GM19043 (cell line): Measurements from ENCODE around the gene INKA1.
A peak's percentile ranks its signal among the peaks of the same experiment; 100 is the strongest.
"Not testable (repeated sequence)": the region's sequence is repeated elsewhere in the genome, so short reads cannot be mapped to it uniquely, and the experiment has no call there.

Source experiments
- ATAC-seq: cut with Tn5 transposase; IDR thresholded peaks from one replicate; pipeline ENCODE4 v1.9.1; 2021; ENCODE audit warnings: low read depth; ENCODE audit not compliant: unreplicated experiment

INKA1 gene

DNA sequence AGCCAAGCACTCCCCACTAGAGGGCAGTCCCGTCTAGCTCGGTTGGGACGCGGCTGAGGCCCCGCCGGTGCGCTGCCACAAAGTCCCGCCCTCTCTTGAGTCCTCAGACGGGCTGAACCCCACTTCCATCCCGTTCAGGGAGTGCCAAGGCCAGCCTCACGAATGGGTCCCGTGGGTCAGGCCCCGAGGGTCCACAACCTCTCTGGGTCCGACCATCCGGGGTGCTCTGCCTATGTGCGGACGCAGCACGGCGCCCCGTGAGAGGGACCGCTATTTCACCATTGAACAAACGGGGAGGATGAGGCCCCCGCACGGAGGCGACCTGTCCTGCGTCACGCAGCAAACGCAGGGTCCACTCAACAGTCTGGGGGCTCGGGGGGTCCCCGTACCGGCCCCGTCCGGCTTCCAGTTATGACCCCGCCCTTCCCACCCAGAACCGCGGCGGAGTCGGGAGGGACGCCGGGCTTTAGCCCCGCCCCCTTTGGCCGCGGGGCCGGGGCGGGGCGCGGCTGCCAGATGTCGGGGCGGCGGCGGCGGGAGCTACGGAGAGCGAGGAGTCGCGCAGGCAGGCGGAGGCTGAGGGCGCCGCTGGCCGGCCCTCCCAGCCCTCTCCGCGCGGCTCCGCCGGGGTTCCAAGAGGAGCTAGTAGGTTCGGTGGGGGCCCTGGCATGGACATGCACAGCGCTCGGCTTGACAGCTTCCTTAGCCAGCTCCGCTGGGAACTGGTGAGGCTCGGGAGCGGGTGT, at the start of gene INKA1:
Gene INKA1, plus strand, starts transcription at position 543 of the 746 bp plus-strand sequence. Its CDS starts 132 bp downstream, at position 675.
- peak; percentile 50 for ATAC-seq

DNA sequence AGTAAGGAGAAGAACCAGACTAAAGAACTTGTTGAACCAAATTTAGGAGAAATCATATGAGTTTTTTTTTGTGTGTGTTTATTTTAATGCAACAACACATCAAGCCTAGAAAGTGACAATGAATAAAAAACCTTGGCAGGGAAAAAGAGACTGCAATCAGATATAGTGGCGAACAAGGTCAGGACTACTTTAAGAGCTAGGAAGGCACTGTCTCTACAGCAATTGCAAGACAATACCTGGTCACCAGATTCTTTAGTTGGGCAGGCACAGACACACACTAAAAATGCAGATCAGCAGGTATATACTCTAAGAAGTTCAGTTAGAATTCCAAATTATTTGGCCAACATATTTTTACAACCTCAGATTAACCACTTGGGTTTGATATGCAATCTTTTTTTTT, 48.5 kb upstream of the INKA1 start:
- ATAC-seq: no peak

DNA sequence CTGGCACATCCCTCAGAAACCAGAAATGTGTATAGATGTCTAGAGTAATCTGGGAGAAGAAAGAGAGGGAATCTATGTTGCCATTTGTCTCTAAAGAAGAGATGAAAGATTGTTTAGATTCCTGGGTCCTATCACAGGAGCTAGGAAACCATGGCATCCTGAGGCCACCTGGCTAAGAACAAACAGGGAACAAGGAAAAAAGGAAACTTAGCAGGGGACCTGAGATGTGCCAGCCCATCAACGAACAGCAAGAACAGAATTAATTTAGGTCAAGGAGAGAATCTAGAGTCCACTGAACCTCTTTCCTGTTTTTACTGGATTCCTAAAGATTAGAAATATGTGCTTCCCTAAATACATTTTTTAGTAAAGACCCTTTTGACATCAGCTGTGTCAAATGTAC, 47.0 kb upstream of the INKA1 start:
- ATAC-seq: no peak

DNA sequence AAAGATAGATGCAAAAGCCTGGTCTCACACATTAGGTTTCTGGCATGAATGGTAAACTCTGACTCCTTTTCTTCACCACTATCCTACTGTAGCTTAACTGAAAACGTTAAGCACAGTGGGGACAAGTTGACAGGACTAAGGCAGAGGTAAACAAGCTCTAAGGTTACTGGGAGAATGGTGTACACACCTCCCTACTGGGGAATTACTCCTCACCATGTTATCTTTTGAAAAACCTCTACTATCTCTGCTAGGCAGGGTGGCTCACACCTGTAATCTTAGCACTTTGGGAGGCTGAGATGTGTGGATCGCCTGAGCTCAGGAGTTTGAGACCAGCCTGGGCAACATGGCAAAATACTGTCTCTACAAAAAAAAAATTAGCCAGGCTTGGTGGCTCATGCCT, 45.9 kb upstream of the INKA1 start:
- ATAC-seq: no peak

DNA sequence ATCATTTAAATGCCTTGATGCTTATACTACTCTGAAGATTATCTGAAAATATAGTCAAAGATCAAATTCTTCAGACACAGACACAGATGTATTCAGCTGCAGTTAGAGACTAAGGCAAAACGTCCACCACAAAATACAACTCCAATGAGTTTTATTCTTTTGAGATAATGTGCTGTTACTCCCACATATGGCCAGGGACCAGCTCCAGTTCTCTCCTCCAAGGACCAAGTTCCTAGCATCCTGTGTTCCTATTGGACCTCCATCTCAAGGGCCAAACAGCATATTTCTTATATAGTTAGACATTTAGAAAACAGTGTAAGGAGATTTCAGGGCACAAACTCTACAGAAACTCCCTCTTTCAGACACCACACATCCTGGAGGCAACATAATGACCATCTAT, 43.8 kb upstream of the INKA1 start:
- no peak for ATAC-seq

DNA sequence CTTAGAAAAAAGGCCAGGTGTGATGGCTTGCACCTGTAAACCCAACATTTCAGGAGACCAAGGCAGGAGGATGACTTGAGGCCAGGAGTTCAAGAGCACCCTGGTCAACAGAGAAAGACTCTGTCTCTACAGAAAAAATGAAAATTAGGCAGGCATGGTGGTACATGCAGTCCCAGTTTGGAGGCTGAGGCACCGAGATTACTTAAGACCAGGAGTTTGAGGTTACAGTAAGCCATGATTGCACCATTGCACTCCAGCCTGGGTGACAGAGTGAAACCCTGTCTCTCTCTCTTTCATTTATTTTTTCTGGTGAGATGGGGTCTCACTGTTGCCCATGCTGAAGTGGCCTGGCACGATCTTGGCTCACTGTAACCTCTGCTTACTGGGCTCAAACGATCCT, 41.4 kb upstream of the INKA1 start:
- ATAC-seq: no peak

DNA sequence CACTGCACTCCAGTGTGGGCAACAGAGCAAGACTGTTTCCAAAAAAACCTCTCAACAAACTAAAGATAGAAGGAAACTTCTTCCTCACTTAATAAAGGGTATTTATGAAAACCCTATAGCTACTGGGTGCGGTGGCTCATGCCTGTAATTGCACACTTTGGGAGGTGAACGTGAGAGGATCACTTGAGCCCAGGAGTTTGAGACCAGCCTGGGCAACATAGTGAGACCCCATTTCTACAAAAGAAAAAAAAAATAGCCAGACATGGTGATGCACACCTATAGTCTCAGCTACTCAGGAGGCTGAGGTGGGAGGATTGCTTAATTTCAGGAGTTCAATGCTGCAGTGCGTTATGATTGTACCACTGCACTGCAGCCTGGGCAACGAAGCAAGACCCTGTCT, 39.1 kb upstream of the INKA1 start:
- no peak for ATAC-seq

DNA sequence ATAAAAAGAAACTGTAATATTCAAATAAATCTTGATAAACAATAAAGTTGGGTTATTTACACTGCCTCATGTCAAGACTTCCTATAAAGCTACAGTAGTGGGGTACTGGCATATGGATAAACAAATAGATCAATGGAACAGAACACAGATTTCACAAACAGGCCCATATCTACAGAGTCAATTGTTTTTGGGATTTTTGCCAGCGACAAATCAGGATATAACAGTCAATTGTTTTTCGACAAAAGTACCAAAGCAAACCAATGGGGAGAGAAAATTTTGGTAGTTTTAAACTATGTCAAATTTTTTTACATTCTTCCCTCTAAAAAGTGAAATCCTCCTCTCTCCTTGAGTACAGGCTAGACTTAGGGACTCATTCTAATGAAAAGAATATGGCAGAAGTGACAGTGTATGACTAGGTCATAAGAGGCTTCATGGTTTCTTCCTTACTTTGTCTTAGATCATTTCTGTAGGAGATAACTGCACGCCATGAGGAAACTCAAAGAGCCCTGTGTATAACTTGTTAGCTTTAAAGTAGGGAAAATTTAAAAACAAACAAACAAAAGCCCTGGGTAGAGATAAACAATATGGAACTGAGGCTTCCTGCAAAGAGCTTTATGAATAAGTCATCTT, 33.7 kb upstream of the INKA1 start:
- no peak for ATAC-seq

DNA sequence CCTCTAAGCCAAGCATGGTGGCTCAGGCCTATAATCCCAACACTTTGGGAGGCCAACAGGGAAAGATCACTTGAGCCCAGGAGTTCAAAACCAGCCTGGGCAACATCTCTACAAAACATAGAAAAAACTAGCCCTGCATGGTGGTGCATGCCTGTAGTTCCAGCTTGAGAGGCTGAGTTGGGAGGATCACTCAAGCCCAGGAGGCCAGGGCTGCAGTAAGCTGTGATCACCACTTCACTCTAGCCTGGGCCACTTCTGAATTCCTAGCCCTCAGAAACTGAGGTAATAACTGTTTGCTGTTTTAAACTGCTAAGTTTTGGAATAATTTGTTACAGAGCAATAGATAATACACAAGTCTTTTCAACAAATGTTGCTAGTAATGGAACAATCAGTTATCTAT, 33.1 kb upstream of the INKA1 start:
- ATAC-seq: no peak

DNA sequence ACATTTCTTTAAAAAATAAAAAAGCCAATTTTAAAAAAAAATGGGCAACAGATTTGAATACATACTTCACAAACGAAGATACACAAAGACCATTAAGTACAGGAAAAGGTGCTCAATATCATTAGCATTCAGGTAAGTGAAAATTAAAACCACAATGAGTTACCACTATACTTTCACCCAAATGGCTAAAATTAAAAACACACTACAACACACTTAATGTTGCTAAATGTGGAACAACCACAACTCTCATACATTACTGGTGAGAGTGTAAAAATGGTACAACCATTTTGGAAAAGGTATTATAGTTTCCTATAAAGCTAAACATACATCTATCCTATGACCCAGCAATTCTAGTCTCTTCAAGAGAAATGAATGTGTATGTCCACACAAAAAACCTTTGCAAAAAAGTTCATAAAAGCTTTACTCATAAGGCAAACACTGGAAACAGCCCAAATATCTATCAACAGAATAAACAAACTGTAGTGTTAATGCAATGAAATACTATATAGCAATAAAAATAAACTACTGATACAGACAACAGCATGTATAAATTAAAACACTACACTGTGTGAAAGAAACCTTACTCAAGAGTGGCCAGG, 31.6 kb upstream of the INKA1 start:
- no peak for ATAC-seq

DNA sequence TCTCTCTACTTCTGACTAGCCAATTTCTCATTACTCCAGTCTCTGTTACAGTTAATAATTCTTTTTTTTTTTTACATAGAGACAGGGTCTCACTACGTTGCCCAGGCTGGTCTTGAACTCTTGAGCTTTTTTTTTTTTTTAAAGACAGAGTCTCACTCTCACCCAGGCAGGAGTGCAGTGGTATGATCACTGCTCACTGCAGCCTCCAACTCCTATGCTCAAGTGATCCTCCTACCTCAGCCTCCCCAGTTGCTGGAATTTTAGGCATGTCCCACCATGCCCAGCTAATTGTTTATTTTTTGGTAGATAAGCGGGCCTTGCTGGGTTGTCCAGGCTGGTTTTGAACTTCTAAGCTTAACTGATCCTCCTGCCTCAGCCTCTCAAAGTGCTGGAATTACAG, 30.4 kb upstream of the INKA1 start:
- no peak for ATAC-seq

DNA sequence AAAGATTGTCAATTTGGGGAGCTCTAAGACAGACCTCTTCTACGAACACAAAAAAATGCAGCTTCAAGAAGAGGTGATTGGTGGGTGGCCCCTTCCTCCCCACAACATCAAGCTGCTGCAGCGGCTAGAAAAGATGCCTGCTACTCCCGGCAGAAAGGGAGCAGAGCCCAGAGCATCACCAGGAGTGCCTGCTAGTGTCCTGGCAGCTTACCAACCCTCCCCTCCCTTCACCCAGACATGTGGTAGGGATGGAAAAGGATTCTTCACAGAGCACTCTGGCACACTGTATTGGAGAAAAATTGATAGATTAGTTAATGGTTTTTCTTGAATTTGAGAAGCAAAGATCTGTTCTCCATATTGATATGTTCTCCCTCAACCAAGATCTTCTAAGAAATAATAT, 27.5 kb upstream of the INKA1 start:
- ATAC-seq: no peak

DNA sequence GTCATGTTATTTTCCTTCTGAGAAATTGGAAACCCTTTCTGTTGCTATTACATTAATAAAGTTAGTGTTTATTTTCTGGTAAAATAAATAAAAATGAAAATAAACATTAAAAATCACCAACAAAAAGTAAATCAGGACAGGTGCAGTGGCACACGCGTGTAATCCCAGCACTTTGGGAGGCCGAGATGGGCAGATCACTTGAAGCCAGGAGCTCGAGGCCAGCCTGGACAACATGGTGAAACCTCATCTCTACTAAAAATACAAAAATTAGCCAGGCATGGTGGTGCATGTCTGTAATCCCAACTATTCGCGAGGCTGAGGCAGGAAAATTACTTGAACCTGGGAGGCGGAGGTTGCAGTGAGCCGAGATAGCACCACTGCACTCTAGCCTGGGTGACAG, 27.0 kb upstream of the INKA1 start:
- not testable (repeated sequence) for ATAC-seq

DNA sequence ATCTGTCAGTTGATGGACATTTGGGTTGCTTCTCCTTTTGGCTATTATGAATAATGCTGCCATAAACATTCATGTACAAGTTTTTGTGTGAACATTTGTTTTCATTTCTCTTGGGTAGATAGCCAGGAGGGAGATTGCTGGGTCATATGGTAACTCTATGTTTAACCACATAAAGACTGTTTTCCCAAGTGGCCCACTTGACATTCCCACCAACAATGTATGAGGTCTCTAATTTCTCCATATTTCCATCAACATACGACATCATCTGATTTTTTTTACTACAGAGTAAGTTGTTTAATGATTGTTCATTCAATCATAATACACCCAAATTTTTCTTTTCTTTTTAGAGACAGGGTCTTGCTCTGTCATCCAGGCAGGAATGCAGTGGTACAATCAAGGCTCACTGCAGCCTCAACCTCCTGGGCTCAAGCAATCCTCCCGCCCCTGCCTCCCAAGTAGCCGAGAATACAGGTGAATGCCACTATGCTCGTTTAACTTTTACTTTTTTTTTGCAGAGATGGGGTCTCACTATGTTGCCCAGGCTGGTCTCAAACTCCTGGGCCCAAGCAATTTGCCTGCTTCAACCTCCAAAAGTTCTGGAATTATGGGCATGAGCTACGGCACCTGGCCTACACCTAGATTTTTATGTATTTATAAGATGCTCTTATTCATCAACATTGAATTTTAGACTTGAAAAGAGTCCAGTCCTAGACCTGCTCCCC, 23.5 kb upstream of the INKA1 start:
- no peak for ATAC-seq

DNA sequence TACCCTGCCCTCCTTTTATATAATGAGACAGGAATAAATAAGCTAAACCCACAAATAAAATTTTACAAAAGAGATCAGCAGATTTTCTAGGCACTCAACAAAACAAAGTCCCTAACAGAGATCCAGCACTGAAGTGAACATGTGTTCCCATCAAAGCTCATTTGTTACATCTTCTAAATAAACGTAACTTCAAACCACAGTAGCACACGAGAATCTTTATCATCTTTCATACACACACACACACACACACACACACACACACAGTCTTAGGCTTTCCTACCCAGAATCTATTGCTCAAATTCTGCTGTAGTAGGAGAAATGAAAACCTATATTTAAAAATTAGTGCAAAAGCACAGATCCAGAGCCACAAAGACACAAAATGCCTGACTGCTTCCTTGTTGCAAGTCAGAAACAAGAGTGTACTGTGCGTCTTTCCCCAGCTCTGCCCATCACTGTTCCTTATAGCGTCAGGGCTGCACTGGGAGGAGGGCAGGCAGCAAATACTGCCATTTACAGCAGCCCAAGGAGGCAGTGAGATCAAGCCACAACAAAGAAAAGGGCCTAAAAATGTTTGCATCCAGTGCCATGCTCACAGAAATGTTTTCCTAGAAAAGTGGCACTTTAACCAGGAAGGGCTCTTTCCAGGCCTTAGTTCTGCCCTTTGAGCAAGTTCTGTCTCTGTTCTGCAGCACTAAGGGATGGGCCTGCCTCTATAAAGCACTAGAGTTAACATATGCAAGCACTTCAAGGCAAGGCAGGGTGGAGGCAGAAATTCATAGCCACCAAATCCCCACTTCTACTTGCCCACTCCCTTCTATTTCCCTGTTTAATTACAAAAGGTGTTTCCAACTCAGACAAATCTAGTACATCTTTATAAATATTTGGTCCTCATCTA, 22.7 kb upstream of the INKA1 start:
- ATAC-seq: no peak

DNA sequence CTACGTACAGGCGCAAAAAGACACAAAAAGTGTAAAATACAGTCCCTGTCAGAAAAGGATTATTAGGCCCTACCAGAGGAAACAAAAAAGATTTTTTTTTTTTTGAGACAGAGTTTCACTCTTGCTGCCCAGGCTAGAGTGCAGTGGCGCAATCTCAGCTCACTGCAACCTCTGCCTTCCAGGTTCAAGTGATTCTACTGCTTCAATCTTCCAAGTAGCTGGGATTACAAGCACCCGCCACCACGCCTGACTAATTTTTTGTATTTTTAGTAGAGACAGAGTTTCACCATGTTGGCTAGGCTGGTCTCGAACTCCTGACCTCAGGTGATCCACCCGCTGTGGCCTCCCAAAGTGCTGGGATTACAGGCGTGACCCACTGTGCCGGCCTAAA, 22.1 kb upstream of the INKA1 start:
- ATAC-seq: not testable (repeated sequence)

DNA sequence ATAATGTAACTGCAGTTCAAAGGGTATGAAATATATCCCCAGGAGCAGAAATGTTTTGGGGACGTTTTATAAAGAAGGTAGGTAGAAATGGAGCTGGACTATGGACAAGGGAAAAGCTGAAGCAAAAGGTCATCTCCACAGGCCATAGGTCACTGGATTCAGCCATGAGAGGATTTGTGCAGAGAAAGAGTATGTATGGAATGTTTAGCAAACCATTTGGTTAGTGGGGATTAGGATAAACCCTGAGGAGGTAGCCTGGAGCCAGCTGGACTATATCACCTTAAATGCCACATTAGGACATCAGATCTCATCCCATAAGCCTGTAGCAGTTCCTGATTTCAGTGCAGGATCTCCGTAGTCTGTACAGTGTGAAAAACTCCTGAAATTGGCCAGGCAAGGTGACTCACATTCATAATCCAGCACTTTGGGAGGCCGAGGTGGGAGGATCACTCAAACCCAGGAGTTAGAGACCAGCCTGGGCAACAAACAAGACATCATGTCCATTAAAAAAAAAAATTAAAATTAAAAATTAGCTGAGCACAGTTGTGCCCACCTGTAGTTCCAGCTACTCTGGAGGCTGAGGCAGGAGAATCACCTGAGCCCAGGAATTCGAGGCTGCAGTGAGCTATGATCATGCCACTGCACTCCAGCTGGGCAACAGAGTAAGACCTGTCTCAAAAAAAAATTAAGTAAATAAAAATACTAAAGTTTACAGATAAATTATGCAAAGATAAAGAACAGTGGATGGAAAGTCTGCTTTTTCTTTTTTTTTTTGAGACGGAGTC, 21.5 kb upstream of the INKA1 start:
- no peak for ATAC-seq

DNA sequence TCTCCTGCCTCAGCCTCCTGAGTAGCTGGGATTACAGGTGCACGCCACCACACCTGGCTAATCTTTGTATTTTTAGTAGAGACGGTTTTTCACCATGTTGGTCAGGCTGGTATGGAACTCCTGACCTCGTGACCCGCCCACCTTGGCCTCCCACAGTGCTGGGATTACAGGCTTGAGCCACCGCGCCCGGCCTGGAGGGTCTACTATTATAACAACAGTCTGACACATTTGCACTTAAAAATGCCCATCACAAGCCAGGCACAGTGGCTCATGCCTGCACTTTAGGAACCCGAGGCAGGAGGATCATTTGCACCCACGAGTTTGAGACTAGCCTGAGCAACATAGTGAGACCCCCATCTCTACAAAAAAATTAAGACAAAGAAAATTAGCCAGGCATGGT, 20.8 kb upstream of the INKA1 start:
- not testable (repeated sequence) for ATAC-seq

DNA sequence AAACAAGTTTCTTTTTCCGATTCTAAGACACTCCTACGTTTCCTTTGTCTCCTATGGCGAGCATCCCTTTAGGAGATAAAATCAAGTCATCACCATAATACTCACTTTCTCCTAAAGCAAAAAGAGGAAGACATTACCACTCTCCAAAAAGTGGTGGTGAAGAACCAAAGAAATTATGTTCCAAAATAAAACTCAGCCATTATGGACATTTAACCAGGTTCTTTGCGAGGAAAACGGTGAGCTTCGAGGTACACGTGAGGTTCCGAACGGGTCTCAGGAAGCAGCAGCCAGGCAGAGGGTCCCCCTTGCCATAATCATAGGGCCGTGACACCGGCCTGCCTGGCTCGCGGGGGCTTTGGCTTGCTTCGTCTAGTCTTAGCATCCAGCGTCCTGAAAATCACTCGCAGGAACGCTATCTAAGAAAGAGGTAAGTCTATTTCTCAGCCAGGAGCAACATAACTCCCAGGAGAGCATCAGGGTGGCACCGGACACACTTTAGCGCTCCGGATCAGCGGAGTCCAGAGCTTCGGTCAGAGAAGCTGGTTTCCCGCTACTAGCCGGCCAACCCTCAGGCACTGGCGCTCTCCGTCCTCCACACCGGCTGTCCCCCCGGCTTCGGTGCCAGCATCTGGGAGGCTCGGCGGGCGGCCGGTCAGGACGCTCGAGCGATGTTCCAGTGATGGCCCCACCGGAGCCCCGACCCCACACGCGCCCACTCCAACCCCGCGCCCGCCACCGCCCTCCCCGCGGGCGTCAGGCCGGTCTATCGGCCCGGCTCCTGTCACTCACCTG, 17.3 kb upstream of the INKA1 start:
- ATAC-seq: no peak
